Stimulated activated CD4-positive, alpha-beta T cell treated with anti-CD3 and anti-CD28 coated beads, TNF-alpha, amount 100 ng/mL, for 1 hour (primary cell): ENCODE data around the gene EIF5A2.

Experiments used
- DNase-seq, 3 donors: peaks; one replicate each; pipeline ENCODE4 v3.0.0-alpha.2; 2020; ENCODE audit warnings: low read depth in 3 of 3, low spot score in 1 of 3

The EIF5A2 gene

GRCh38 chr3:170862618-170863374 lies 45.6 kb downstream of the EIF5A2 start:
- DNase-seq: no peak

- DNase-seq: no peak
Measured at GRCh38 chr3:170858599-170858998, 49.8 kb downstream of the EIF5A2 start.

- no peak for DNase-seq
Measured at GRCh38 chr3:170852324-170852723, 56.1 kb downstream of the EIF5A2 start.

GRCh38 chr3:170848292-170848917 lies 60.0 kb downstream of the EIF5A2 start:
- no peak for DNase-seq

GRCh38 chr3:170844377-170844776 lies 64.1 kb downstream of the EIF5A2 start:
- DNase-seq: no peak

GRCh38 chr3:170840291-170840859 lies 68.1 kb downstream of the EIF5A2 start:
- no peak for DNase-seq

- DNase-seq: no peak
Measured at GRCh38 chr3:170839518-170840100, 68.8 kb downstream of the EIF5A2 start.
